Mammary epithelial cell (primary cell): ENCODE data around the gene ASPG.

Experiments used
- EZH2 ChIP-seq: IDR thresholded peaks from 2 replicates; pipeline ENCODE4 v1.6.1; 2012; ENCODE audit warnings: low read length, inconsistent platforms, borderline replicate concordance
- TF ChIP-seq, protein P1 (sequence below), 2 donors: IDR thresholded peaks in 1 of 2; conservative IDR thresholded peaks in 1 of 2; 2 replicates each; pipeline ENCODE4 v1.5.1; 2011 to 2012; ENCODE audit warnings: inconsistent platforms in 2 of 2, low read length in 2 of 2, mild to moderate bottlenecking in 2 of 2, control low read depth in 1 of 2, low read depth in 1 of 2; ENCODE audit not compliant: insufficient read depth in 1 of 2; ENCODE audit errors: extremely low read depth in 1 of 2

DNA sequence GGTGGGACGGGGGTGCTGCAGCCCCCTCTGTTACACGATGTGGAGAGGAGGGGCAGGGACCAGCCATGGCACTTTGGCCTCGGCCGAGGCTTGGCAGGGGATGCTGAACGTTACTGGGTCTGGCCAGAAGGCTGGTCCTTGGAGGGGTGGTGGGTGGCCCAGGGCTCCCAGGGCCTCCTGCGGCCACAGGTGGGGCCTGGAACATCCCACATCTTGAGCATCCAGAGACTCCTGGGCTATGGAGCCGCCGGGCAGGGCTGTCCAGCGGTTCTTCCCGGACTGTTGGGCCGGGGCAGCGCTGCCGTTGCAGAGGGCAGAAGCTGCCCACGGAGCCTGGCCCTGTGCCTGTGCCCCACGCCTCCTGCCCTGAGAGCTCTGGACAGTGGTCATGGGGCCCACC is 68.7 kb downstream of the ASPG start:
- TF ChIP-seq, protein P1, sequence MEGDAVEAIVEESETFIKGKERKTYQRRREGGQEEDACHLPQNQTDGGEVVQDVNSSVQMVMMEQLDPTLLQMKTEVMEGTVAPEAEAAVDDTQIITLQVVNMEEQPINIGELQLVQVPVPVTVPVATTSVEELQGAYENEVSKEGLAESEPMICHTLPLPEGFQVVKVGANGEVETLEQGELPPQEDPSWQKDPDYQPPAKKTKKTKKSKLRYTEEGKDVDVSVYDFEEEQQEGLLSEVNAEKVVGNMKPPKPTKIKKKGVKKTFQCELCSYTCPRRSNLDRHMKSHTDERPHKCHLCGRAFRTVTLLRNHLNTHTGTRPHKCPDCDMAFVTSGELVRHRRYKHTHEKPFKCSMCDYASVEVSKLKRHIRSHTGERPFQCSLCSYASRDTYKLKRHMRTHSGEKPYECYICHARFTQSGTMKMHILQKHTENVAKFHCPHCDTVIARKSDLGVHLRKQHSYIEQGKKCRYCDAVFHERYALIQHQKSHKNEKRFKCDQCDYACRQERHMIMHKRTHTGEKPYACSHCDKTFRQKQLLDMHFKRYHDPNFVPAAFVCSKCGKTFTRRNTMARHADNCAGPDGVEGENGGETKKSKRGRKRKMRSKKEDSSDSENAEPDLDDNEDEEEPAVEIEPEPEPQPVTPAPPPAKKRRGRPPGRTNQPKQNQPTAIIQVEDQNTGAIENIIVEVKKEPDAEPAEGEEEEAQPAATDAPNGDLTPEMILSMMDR (conservative IDR thresholded peaks at IDR 0.05 in 1 of 2, IDR thresholded peaks at IDR 0.05 in 1 of 2; ENCODE audit: extremely low read depth in 1 of 2, insufficient read depth in 1 of 2, low read depth in 1 of 2, low read length in 2 of 2) = no peak
- TF ChIP-seq EZH2 = no peak
